GM21825 (cell line): ENCODE measurements around the gene GZMB.
"Not testable (repeated sequence)": the region's sequence is repeated elsewhere in the genome, so short reads cannot be mapped to it uniquely, and the experiment has no call there.

Experiments
- ATAC-seq: cut with Tn5 transposase; IDR thresholded peaks from one replicate; pipeline ENCODE4 v1.9.1; 2021; ENCODE audit warnings: mild to moderate bottlenecking, moderate library complexity; ENCODE audit not compliant: unreplicated experiment

The GZMB gene

GRCh38 chr14:24634158-24634557, at the start of gene GZMB:
Gene GZMB (minus strand): TSS chr14:24634190. CDS start chr14:24634160, 30 bp downstream.
- no peak for ATAC-seq

- no peak for ATAC-seq
Observed at GRCh38 chr14:24681056-24681455, 47.1 kb upstream of the GZMB start.

GRCh38 chr14:24680516-24680915, 46.5 kb upstream of the GZMB start:
- no peak for ATAC-seq

GRCh38 chr14:24679248-24679961, 45.4 kb upstream of the GZMB start:
- ATAC-seq, result no peak

- peak; percentile 74 for ATAC-seq
Observed at GRCh38 chr14:24678801-24679247, 44.8 kb upstream of the GZMB start.

- ATAC-seq, result no peak
Observed at GRCh38 chr14:24677956-24678355, 44.0 kb upstream of the GZMB start.

- peak; percentile 53 for ATAC-seq
Observed at GRCh38 chr14:24674204-24674970, 40.4 kb upstream of the GZMB start.

- peak; percentile 56 for ATAC-seq
Observed at GRCh38 chr14:24673534-24674203, 39.7 kb upstream of the GZMB start.

- ATAC-seq, result peak; percentile 57
Observed at GRCh38 chr14:24673059-24673458, 39.1 kb upstream of the GZMB start.

GRCh38 chr14:24670594-24670993, 36.6 kb upstream of the GZMB start:
- ATAC-seq, result no peak

GRCh38 chr14:24669651-24670050, 35.7 kb upstream of the GZMB start:
- no peak for ATAC-seq

GRCh38 chr14:24665440-24665991, 31.5 kb upstream of the GZMB start:
- peak; percentile 92 for ATAC-seq

GRCh38 chr14:24664366-24664765, 30.4 kb upstream of the GZMB start:
- no peak for ATAC-seq

GRCh38 chr14:24662753-24663152, 28.8 kb upstream of the GZMB start:
- no peak for ATAC-seq

- no peak for ATAC-seq
Observed at GRCh38 chr14:24659916-24660570, 26.1 kb upstream of the GZMB start.

GRCh38 chr14:24648361-24648760, 14.4 kb upstream of the GZMB start:
- ATAC-seq, result not testable (repeated sequence)

- no peak for ATAC-seq
Observed at GRCh38 chr14:24639905-24640304, 5.9 kb upstream of the GZMB start.

- ATAC-seq, result no peak
Observed at GRCh38 chr14:24639270-24639669, 5.3 kb upstream of the GZMB start.

GRCh38 chr14:24633353-24633752, 637 bp downstream of the GZMB start:
- ATAC-seq, result no peak

GRCh38 chr14:24632761-24633160, 1.2 kb downstream of the GZMB start:
- ATAC-seq, result no peak

- no peak for ATAC-seq
Observed at GRCh38 chr14:24632336-24632735, 1.7 kb downstream of the GZMB start.
